Spleen (tissue), 11 donors: ENCODE measurements around the gene ABHD6. TPM values are rescaled to one million over a fixed set of nuclear protein-coding genes. Genes with fewer than 3 reads are reported as not detected.
"Not testable (repeated sequence)": the region's sequence is repeated elsewhere in the genome, so short reads cannot be mapped to it uniquely, and the experiment has no call there.

ENCODE experiments used
- DNase-seq: peaks from one replicate; pipeline ENCODE4 v3.0.0-alpha.2; 2020
- H3K27ac ChIP-seq, 8 donors: fragments of 200-600 bp; sonication (generic) in 7 of 8; 1 replicate in 4 of 8; 2 replicates in 4 of 8; pipeline versions ENCODE4 v1.5.0 to v1.8.0; 2016 to 2021; ENCODE audit warnings: inconsistent platforms in 4 of 8, mild to moderate bottlenecking in 4 of 8, moderate library complexity in 1 of 8
- H3K27me3 ChIP-seq, 7 donors: fragments of 200-600 bp; sonication (generic) in 6 of 7; replicated peaks in 1 of 7; 1 replicate in 4 of 7; 2 replicates in 3 of 7; pipeline versions ENCODE4 v1.5.0 to v1.8.0; 2016 to 2021; ENCODE audit warnings: inconsistent platforms in 3 of 7, mild to moderate bottlenecking in 1 of 7
- H3K36me3 ChIP-seq, 6 donors: fragments of 200-600 bp; sonication (generic) in 5 of 6; 1 replicate in 4 of 6; 2 replicates in 2 of 6; pipeline versions ENCODE4 v1.5.0 to v1.8.0; 2016 to 2021; ENCODE audit warnings: inconsistent platforms in 2 of 6
- H3K4me1 ChIP-seq, 6 donors: fragments of 200-600 bp; sonication (generic) in 5 of 6; 1 replicate in 3 of 6; 2 replicates in 3 of 6; pipeline versions ENCODE4 v1.5.0 to v1.8.0; 2016 to 2021; ENCODE audit warnings: inconsistent platforms in 3 of 6
- H3K4me3 ChIP-seq, 8 donors: fragments of 200-600 bp; sonication (generic) in 7 of 8; 1 replicate in 4 of 8; 2 replicates in 4 of 8; pipeline versions ENCODE4 v1.5.0 to v1.8.0; 2016 to 2021; ENCODE audit warnings: inconsistent platforms in 4 of 8, mild to moderate bottlenecking in 4 of 8, moderate library complexity in 2 of 8
- H3K9me3 ChIP-seq, 8 donors: fragments of 200-600 bp; sonication (generic) in 7 of 8; 1 replicate in 4 of 8; 2 replicates in 4 of 8; pipeline versions ENCODE4 v1.5.0 to v1.8.0; 2016 to 2021; ENCODE audit warnings: inconsistent platforms in 4 of 8
- CTCF ChIP-seq, 11 experiments: fragments of 200-600 bp in 7 of 11; fragments of 450-650 bp in 4 of 11; sonication (generic) in 4 of 11; IDR thresholded peaks in 8 of 11; conservative IDR thresholded peaks in 3 of 11; 1 replicate in 7 of 11; 2 replicates in 4 of 11; pipeline versions ENCODE4 v1.4.0 to v1.8.0; 2016 to 2021; ENCODE audit warnings: antibody characterized with exemption in 11 of 11, inconsistent platforms in 4 of 11, mild to moderate bottlenecking in 1 of 11
- POLR2A ChIP-seq, 3 donors: fragments of 450-650 bp; IDR thresholded peaks; one replicate each; pipeline ENCODE4 v1.5.1; 2017; ENCODE audit warnings: antibody characterized with exemption in 3 of 3, mild to moderate bottlenecking in 1 of 3
- POLR2AphosphoS5 ChIP-seq, 3 donors: sonication (generic); formaldehyde crosslinking; IDR thresholded peaks; one replicate each; pipeline ENCODE4 v1.5.1; 2017; ENCODE audit warnings: antibody characterized with exemption in 3 of 3
- WGBS, 5 donors: extraction: QIAGEN DNeasy Blood & Tissue Kit in 3 of 5; methylation state at CpG; one replicate each; pipeline versions ENCODE4 v1.1.5 to v1.1.7; 2013 to 2018; 5-methylcytosine and 5-hydroxymethylcytosine counted together
- intact Hi-C: fragments of 100-400 bp; cut with DNase I; formaldehyde crosslinking; loops from one replicate; pipeline ENCODE4 v1.15.0; 2023; ENCODE audit warnings: low total_unique reads
- polyA plus RNA-seq, 3 donors: library from polyadenylated mRNA; stranded (reverse); fragments of 200-250 nt; gene quantifications; one replicate each; pipeline ENCODE4 v1.2.1, GENCODE V29; 2013
- total RNA-seq, 7 donors: library from RNA; depleted of rRNA in 3 of 7; stranded (reverse); fragments of >200 nt in 3 of 7; fragmentation: NEBNext Ultra II Directional in 4 of 7; extraction: Animal tissue kit (Norgen Biotek cat#: 25700) in 4 of 7; gene quantifications; one replicate each; pipeline versions ENCODE4 v1.1.0 to v1.2.1, GENCODE V29; 2016 to 2021
- donor health status: healthy with polysubstance abuse.
- donor health status: DM: no; HTN: no; CAD: no; lungs with moderate emphysema.
- donor health status: DM: no; HTN: no; CAD: no.
- donor health status: Bipolar disorder and iron deficiency.
- donor health status: healthy.
- donor health status: DM: no; HTN: no; CAD: no.
- donor health status: DM: yes; HTN: yes; CAD: no.

The ABHD6 gene
- total and polyA plus RNA-seq, 10 donors, result 17.2 to 79.9 (median 48.4) TPM

DNA sequence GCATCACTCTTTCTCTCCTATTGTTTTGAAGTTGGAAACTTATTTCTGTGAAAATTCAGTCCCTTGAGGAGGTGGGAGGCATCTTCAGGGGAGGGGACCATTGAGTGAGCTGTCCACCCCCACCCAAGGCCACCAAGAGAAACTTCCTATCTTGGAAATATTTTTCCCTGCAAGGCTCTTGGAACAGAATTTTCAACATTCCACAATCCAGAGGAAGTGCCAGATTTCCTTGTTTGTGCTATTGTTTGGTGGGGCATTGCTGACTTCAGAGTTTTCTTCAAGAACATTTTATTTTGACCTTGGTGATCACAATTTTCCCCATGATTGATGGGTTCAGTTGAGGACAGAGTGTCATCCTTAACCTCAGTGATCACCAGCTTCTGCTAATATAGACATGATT, 38.8 kb upstream of the ABHD6 start:
- peaks cover 43 to 74% (median 70%) of the 10 kb centered on the region in 6 donors for H3K4me1 ChIP-seq
- peaks cover 0 to 6% (median 0%) of the 10 kb centered on the region in 8 donors for H3K9me3 ChIP-seq
- TF ChIP-seq CTCF (IDR thresholded peaks at IDR 0.05 in 8 of 11, conservative IDR thresholded peaks at IDR 0.05 in 3 of 11), result no peak
- TF ChIP-seq POLR2A (IDR thresholded peaks at IDR 0.05), result no peak
- no peak for TF ChIP-seq POLR2AphosphoS5 (IDR thresholded peaks at IDR 0.05)
- H3K4me3 ChIP-seq, result no peak overlapping the region
- no peak for DNase-seq
- peak overlapping the region; percentile 44 to 85 (median 78) for H3K27ac ChIP-seq
- no peaks in the 10 kb centered on the region for H3K27me3 ChIP-seq
- intact Hi-C loops, result no loop called here
- H3K36me3 ChIP-seq, result peaks cover 0 to 32% (median 5%) of the 10 kb centered on the region in 6 donors

GRCh38 chr3:58200121-58200709, 37.4 kb upstream of the ABHD6 start:
- Histone ChIP-seq H3K4me3 (peak overlapping the region in 2 of 8 donors; percentile 19 to 50), H3K27me3 (no peaks in the 10 kb centered on the region), H3K27ac (peak overlapping the region; percentile 50 to 85 (median 78)), H3K9me3 (peaks cover 0 to 6% (median 0%) of the 10 kb centered on the region in 8 donors), H3K4me1 (peaks cover 43 to 83% (median 70%) of the 10 kb centered on the region in 6 donors), H3K36me3 (peaks cover 0 to 31% (median 2%) of the 10 kb centered on the region in 6 donors)
- intact Hi-C loops, result no loop called here
- DNase-seq, result peak; percentile 25
- no peak for TF ChIP-seq CTCF (IDR thresholded peaks at IDR 0.05 in 8 of 11, conservative IDR thresholded peaks at IDR 0.05 in 3 of 11)
- TF ChIP-seq POLR2AphosphoS5 (IDR thresholded peaks at IDR 0.05), result no peak
- TF ChIP-seq POLR2A (IDR thresholded peaks at IDR 0.05), result no peak

DNA sequence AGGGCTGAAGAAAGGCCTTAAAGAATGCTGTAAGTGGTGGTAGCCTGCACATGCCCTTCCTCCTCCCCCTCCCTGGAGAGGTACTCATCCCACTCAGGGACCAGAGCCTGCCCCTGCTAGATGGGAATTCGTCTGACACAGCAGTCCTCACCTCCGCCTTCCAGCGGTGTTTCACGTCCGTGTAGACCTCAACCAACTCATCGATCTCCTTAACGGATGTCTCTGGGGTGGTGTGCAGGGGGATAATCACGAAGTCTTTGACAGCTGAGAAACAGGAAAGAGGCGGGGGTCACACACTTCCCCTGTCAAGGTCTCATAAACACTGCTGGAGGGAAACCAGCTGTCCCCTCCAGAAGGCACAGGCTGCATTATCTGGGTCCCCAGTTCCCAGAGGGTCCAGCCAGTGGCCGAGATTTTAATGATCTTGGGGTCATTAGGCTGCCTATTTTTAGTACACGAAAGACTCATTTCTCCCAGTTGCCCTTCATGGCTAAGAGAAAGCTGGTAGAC, 36.7 kb upstream of the ABHD6 start:
- Histone ChIP-seq H3K4me1 (peaks cover 43 to 86% (median 69%) of the 10 kb centered on the region in 6 donors), H3K9me3 (peaks cover 0 to 6% (median 0%) of the 10 kb centered on the region in 8 donors), H3K36me3 (peaks cover 0 to 24% (median under 1%) of the 10 kb centered on the region in 6 donors), H3K4me3 (peak overlapping the region in 2 of 8 donors; percentile 19 to 50), H3K27me3 (no peaks in the 10 kb centered on the region), H3K27ac (peak overlapping the region; percentile 50 to 85 (median 78))
- no peak for DNase-seq
- WGBS, 5 donors, result 1 to 9% (median 8%) methylated on average over 9 to 11 of the region's 11 CpGs
- TF ChIP-seq POLR2A (IDR thresholded peaks at IDR 0.05) (no peak), POLR2AphosphoS5 (IDR thresholded peaks at IDR 0.05) (peak in 2 of 3 donors; percentile 9 to 36)
- intact Hi-C loops, result no loop called here

- H3K27ac ChIP-seq, result peak overlapping the region; percentile 50 to 85 (median 78)
- DNase-seq, intact Hi-C loops, H3K27me3 ChIP-seq, H3K4me3 ChIP-seq, H3K9me3 ChIP-seq: not testable (repeated sequence)
- peaks cover 0 to 22% (median 0%) of the 10 kb centered on the region in 6 donors for H3K36me3 ChIP-seq
- 35 to 56% (median 53%) methylated on average over 3 of the region's 3 CpGs for WGBS, 5 donors
- peaks cover 43 to 85% (median 67%) of the 10 kb centered on the region in 6 donors for H3K4me1 ChIP-seq
Measured at GRCh38 chr3:58201451-58201850, 36.1 kb upstream of the ABHD6 start.

DNA sequence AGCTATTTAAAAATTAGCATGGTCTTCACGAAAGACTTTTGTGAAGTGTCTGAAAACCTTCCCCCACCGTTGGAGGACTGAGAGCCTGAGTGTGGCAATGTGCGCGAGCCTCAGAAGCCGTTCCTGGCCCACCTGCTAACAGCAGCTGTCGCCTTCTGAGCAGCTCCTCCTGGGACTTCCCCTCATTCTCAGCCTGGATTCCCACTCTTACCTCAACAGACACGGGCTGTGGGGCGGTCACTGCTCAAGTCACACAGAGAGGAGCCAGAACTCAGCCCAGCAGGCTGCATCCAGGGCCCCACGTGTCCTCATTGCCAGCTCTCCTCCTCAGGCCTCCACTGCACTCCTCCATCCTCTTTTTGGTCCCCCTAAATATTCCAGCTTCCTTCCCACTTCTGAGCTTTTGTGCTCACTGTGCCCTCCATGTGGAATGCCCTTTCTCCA, 34.7 kb upstream of the ABHD6 start:
- TF ChIP-seq POLR2A (IDR thresholded peaks at IDR 0.05) (no peak), POLR2AphosphoS5 (IDR thresholded peaks at IDR 0.05) (peak in 2 of 3 donors; percentile 22 to 72)
- 47 to 75% (median 59%) methylated on average over 9 of the region's 9 CpGs for WGBS, 5 donors
- no peak for DNase-seq

More for the DNA sequence above, 34.7 kb upstream of the ABHD6 start:
- peaks cover 0 to 6% (median 0%) of the 10 kb centered on the region in 8 donors for H3K9me3 ChIP-seq
- intact Hi-C loops, result no loop called here
- peaks cover 0 to 20% (median 0%) of the 10 kb centered on the region in 6 donors for H3K36me3 ChIP-seq
- no peaks in the 10 kb centered on the region for H3K27me3 ChIP-seq
- H3K4me1 ChIP-seq, result peaks cover 28 to 73% (median 53%) of the 10 kb centered on the region in 6 donors
- peak overlapping the region in 6 of 8 donors; percentile 9 to 81 (median 52) for H3K27ac ChIP-seq
- H3K4me3 ChIP-seq, result no peak overlapping the region
